T-helper 9 cell (primary cell): Measurements from ENCODE around the gene KCP.

ENCODE experiments used
- DNase-seq: peaks from one replicate; pipeline ENCODE4 v3.0.0-alpha.2; 2020

Gene KCP

GRCh38 chr7:128938544-128939074, 28.1 kb upstream of the KCP start:
- DNase-seq = no peak

- DNase-seq = no peak
Observed at GRCh38 chr7:128937647-128938543, 27.4 kb upstream of the KCP start, which contains the start of gene IRF5. Gene IRF5, plus strand, starts transcription at chr7:128937927. Its CDS starts 4,155 bp downstream, at chr7:128942082.

- no peak for DNase-seq
Observed at GRCh38 chr7:128937271-128937646, 26.8 kb upstream of the KCP start.

- no peak for DNase-seq
Observed at GRCh38 chr7:128936798-128937197, 26.3 kb upstream of the KCP start.

- DNase-seq = no peak
Observed at GRCh38 chr7:128935342-128935730, 24.8 kb upstream of the KCP start.

GRCh38 chr7:128934361-128935341, 24.1 kb upstream of the KCP start:
- DNase-seq = no peak

- DNase-seq = no peak
Observed at GRCh38 chr7:128933180-128933891, 22.8 kb upstream of the KCP start.

- DNase-seq = no peak
Observed at GRCh38 chr7:128932862-128933179, 22.3 kb upstream of the KCP start.

GRCh38 chr7:128931965-128932861, 21.7 kb upstream of the KCP start:
- DNase-seq = no peak

GRCh38 chr7:128931190-128931798, 20.8 kb upstream of the KCP start:
- DNase-seq = no peak

GRCh38 chr7:128928882-128929788, 18.6 kb upstream of the KCP start:
- no peak for DNase-seq

GRCh38 chr7:128928159-128928813, 17.8 kb upstream of the KCP start:
- no peak for DNase-seq

- no peak for DNase-seq
Observed at GRCh38 chr7:128924707-128925588, 14.4 kb upstream of the KCP start.

- no peak for DNase-seq
Observed at GRCh38 chr7:128923411-128923800, 12.9 kb upstream of the KCP start.

GRCh38 chr7:128922496-128923410, 12.2 kb upstream of the KCP start:
- no peak for DNase-seq

- DNase-seq = no peak
Observed at GRCh38 chr7:128921866-128922440, 11.4 kb upstream of the KCP start.
